IMR-90 (cell line): ENCODE results near the gene ELSPBP1. TPM values are rescaled to one million over a fixed set of nuclear protein-coding genes. Genes with fewer than 3 reads are reported as not detected.

Experiments
- ATAC-seq: fragments of 200-7000 bp; cut with Tn5 transposase; 2 replicates; pipeline ENCODE4 v1.9.1; 2020; ENCODE audit warnings: low read depth, mild to moderate bottlenecking, moderate library complexity
- BruUV-seq: library from RNA; stranded (reverse); fragments of 400-500 nt; replicated peaks from 2 replicates; lab custom pipeline; 2021; lab: Mats Ljungman, UMichigan
- CTCF ChIA-PET: fragments of 300-600 bp; formaldehyde crosslinking; extraction: SDS; loops from one replicate; lab custom pipeline; 2021; ENCODE audit warnings: antibody characterized with exemption; lab: Yijun Ruan, JAX
- POLR2A ChIA-PET: fragments of 300-600 bp; sonication (Branson Sonifier 250); formaldehyde crosslinking; loops from one replicate; lab custom pipeline; 2022; ENCODE audit warnings: antibody characterized with exemption; ENCODE audit not compliant: unreplicated experiment; lab: Charles Lee
- DNase-seq: peaks from one replicate; pipeline ENCODE4 v3.0.0; 2013
- H2AFZ ChIP-seq: replicated peaks from 2 replicates; pipeline ENCODE3; 2013; ENCODE audit warnings: low read length, mild to moderate bottlenecking; ENCODE audit not compliant: poor library complexity
- H2AK5ac ChIP-seq: 2 replicates; pipeline ENCODE4 v1.6.1; 2013; ENCODE audit warnings: low read depth, low read length, inconsistent platforms
- H2AK9ac ChIP-seq: replicated peaks from 2 replicates; pipeline ENCODE3; 2013; ENCODE audit warnings: mild to moderate bottlenecking, low read depth, low read length, moderate library complexity; ENCODE audit not compliant: poor library complexity
- H2BK120ac ChIP-seq: 2 replicates; pipeline ENCODE4 v1.6.1; 2013; ENCODE audit warnings: low read depth, low read length, inconsistent platforms
- H2BK15ac ChIP-seq: 3 replicates; pipeline ENCODE4 v1.6.1; 2013; ENCODE audit warnings: low read depth, low read length, inconsistent platforms
- H2BK20ac ChIP-seq: 2 replicates; pipeline ENCODE4 v1.6.1; 2013; ENCODE audit warnings: low read depth, mild to moderate bottlenecking, inconsistent platforms, low read length, moderate library complexity
- H2BK5ac ChIP-seq: 2 replicates; pipeline ENCODE4 v1.6.1; 2013; ENCODE audit warnings: mild to moderate bottlenecking, low read depth, low read length, inconsistent platforms; ENCODE audit not compliant: poor library complexity, severe bottlenecking
- H3K14ac ChIP-seq: replicated peaks from 2 replicates; pipeline ENCODE4 v1.6.1; 2013; ENCODE audit warnings: low read depth, low read length, inconsistent platforms
- H3K18ac ChIP-seq: 2 replicates; pipeline ENCODE4 v1.6.1; 2013; ENCODE audit warnings: low read depth, low read length, control low read depth
- H3K23ac ChIP-seq: 2 replicates; pipeline ENCODE4 v1.6.1; 2013; ENCODE audit warnings: low read depth, low read length, inconsistent platforms
- H3K27ac ChIP-seq: 2 replicates; pipeline ENCODE4 v1.5.1; 2013; ENCODE audit warnings: mild to moderate bottlenecking, control low read depth, low read length; ENCODE audit not compliant: insufficient read depth
- H3K27me3 ChIP-seq: 2 replicates; pipeline ENCODE4 v1.6.1; 2013; ENCODE audit warnings: low read length; ENCODE audit not compliant: control insufficient read depth, insufficient read depth
- H3K36me3 ChIP-seq: 2 replicates; pipeline ENCODE4 v1.6.1; 2013; ENCODE audit warnings: low read length, mixed read lengths; ENCODE audit not compliant: control insufficient read depth, insufficient read depth
- H3K4ac ChIP-seq: 2 replicates; pipeline ENCODE4 v1.6.1; 2013; ENCODE audit warnings: low read depth, low read length, inconsistent platforms
- H3K4me1 ChIP-seq: 2 replicates; pipeline ENCODE4 v1.6.1; 2013; ENCODE audit warnings: low read length, mixed read lengths; ENCODE audit not compliant: control insufficient read depth, insufficient read depth
- H3K4me2 ChIP-seq: 2 replicates; pipeline ENCODE4 v1.6.1; 2013; ENCODE audit warnings: low read depth, mild to moderate bottlenecking, control low read depth, low read length, moderate library complexity
- H3K4me3 ChIP-seq: 2 replicates; pipeline ENCODE4 v1.5.1; 2013; ENCODE audit warnings: low read depth, mild to moderate bottlenecking, control low read depth, low read length, moderate library complexity; ENCODE audit not compliant: insufficient read depth
- H3K56ac ChIP-seq: 2 replicates; pipeline ENCODE4 v1.6.1; 2013; ENCODE audit warnings: low read length, inconsistent platforms; ENCODE audit not compliant: insufficient read depth; ENCODE audit errors: extremely low read depth
- H3K79me1 ChIP-seq, 2 experiments: 2 replicates each; pipeline ENCODE4 v1.6.1; 2013; ENCODE audit warnings: low read length in 2 of 2, inconsistent platforms in 1 of 2, low read depth in 1 of 2
- H3K9ac ChIP-seq: 2 replicates; pipeline ENCODE4 v1.6.1; 2013; ENCODE audit warnings: low read depth, low read length, control low read depth
- H3K9me1 ChIP-seq: 2 replicates; pipeline ENCODE4 v1.6.1; 2013; ENCODE audit warnings: low read length, inconsistent platforms; ENCODE audit not compliant: insufficient read depth
- H3K9me3 ChIP-seq: 2 replicates; pipeline ENCODE4 v1.6.1; 2013; ENCODE audit warnings: low read length; ENCODE audit not compliant: control insufficient read depth, insufficient read depth
- H4K20me1 ChIP-seq: 2 replicates; pipeline ENCODE4 v1.6.1; 2013; ENCODE audit warnings: low read length, inconsistent platforms; ENCODE audit not compliant: insufficient read depth
- H4K5ac ChIP-seq: 2 replicates; pipeline ENCODE4 v1.6.1; 2013; ENCODE audit warnings: mild to moderate bottlenecking, low read depth, low read length, control low read depth
- H4K8ac ChIP-seq, 2 experiments: 2 replicates each; pipeline ENCODE4 v1.6.1; 2013; ENCODE audit warnings: low read depth in 2 of 2, low read length in 2 of 2, control low read depth in 1 of 2, inconsistent platforms in 1 of 2
- H4K91ac ChIP-seq: 2 replicates; pipeline ENCODE4 v1.6.1; 2013; ENCODE audit warnings: low read depth, low read length, inconsistent platforms; ENCODE audit not compliant: insufficient read depth
- CEBPB ChIP-seq: IDR thresholded peaks from 2 replicates; pipeline ENCODE4 v1.6.1; 2012; ENCODE audit warnings: low read depth, low read length, improper control_type of control experiment
- CHD1 ChIP-seq: IDR thresholded peaks from 2 replicates; pipeline ENCODE4 v1.6.1; 2012; ENCODE audit warnings: low read depth, low read length, improper control_type of control experiment
- MAZ ChIP-seq: IDR thresholded peaks from 2 replicates; pipeline ENCODE4 v1.6.1; 2012; ENCODE audit warnings: low read depth, mild to moderate bottlenecking, low read length, improper control_type of control experiment, moderate library complexity, borderline replicate concordance
- NFE2L2 ChIP-seq: fragments of 150-350 bp; IDR thresholded peaks from 2 replicates; pipeline ENCODE4 v1.6.1; 2016; ENCODE audit warnings: low read depth, mild to moderate bottlenecking, low read length
- POLR2A ChIP-seq: IDR thresholded peaks from 2 replicates; pipeline ENCODE4 v1.6.1; 2012; ENCODE audit warnings: mild to moderate bottlenecking, low read depth, low read length
- RCOR1 ChIP-seq: IDR thresholded peaks from 2 replicates; pipeline ENCODE4 v1.6.1; 2012; ENCODE audit warnings: mild to moderate bottlenecking, low read length, improper control_type of control experiment; ENCODE audit not compliant: insufficient replicate concordance
- RFX5 ChIP-seq: IDR thresholded peaks from 2 replicates; pipeline ENCODE4 v1.8.0; 2012; ENCODE audit warnings: low read depth, mild to moderate bottlenecking, low read length, moderate library complexity
- SMC3 ChIP-seq: fragments of 150-350 bp; IDR thresholded peaks from 2 replicates; pipeline ENCODE4 v1.6.1; 2016; ENCODE audit warnings: low read depth, mild to moderate bottlenecking, antibody characterized with exemption, low read length, moderate library complexity
- WGBS, 2 experiments: methylation state at CpG; one replicate each; pipeline versions ENCODE4 v1.1.5 to v1.1.7; 2013; ENCODE audit warnings: missing lambda C conversion rate in 2 of 2; ENCODE audit not compliant: insufficient read length in 1 of 2; ENCODE audit errors: extremely low coverage in 2 of 2; 5-methylcytosine and 5-hydroxymethylcytosine counted together
- dilution Hi-C: fragments of 300-500 bp; cut with HindIII; formaldehyde crosslinking; loops from one replicate; pipeline ENCODE4 v1.14.3; 2018; ENCODE audit warnings: low sequenced_read_pairs; ENCODE audit not compliant: unreplicated experiment
- in situ Hi-C: fragments of 300-500 bp; cut with MboI; formaldehyde crosslinking; loops from 3 replicates; pipeline ENCODE4 v1.14.3; 2019; ENCODE audit warnings: low sequenced_read_pairs, inconsistent platforms, mixed read lengths
- intact Hi-C: fragments of 100-400 bp; cut with micrococcal nuclease; formaldehyde crosslinking; loops from 2 replicates; pipeline ENCODE4 v1.10.0; 2022
- polyA plus RNA-seq, 3 experiments: library from polyadenylated mRNA; depleted of rRNA; stranded (reverse); fragments of >200 nt; gene quantifications; 2 replicates each; pipeline ENCODE4 v1.2.3, GENCODE V29; 2012; ENCODE audit warnings: low replicate concordance in 1 of 3
- total RNA-seq: library from RNA; depleted of rRNA; stranded (reverse); fragments of >200 nt; gene quantifications from 2 replicates; pipeline ENCODE4 v1.2.3, GENCODE V29; 2012

ELSPBP1 gene
- total and polyA plus RNA-seq, 2 of the 4 experiments (the other 2 are of a cell fraction), result not detected

- Histone ChIP-seq H3K4me2 (no peak overlapping the region), H3K79me1 (no peaks in the 10 kb centered on the region), H3K18ac (no peak overlapping the region), H2AK9ac (no peak overlapping the region), H3K4ac (no peak overlapping the region), H3K4me1 (no peaks in the 10 kb centered on the region), H4K20me1 (no peaks in the 10 kb centered on the region; the same call in 1 of the 2 replicates), H2AK5ac (no peak overlapping the region), H2BK20ac (no peak overlapping the region), H3K27me3 (no peaks in the 10 kb centered on the region; the same call in none of the 2 replicates), H4K5ac (no peak overlapping the region), H3K9me3 (no peaks in the 10 kb centered on the region), H3K27ac (no peak overlapping the region), H3K23ac (no peak overlapping the region), H2BK15ac (no peak overlapping the region), H2AFZ (no peak overlapping the region), H3K9me1 (no peaks in the 10 kb centered on the region), H4K8ac (no peak overlapping the region), H3K4me3 (no peak overlapping the region), H3K14ac (no peak overlapping the region), H4K91ac (no peak overlapping the region), H2BK120ac (no peak overlapping the region), H3K56ac (no peak overlapping the region), H3K9ac (no peak overlapping the region), H2BK5ac (no peak overlapping the region), H3K36me3 (no peaks in the 10 kb centered on the region)
- intact Hi-C loops, result no loop called here
- dilution Hi-C loops, result no loop called here
- ATAC-seq (no peak), DNase-seq (no peak)
- WGBS, 2 experiments, result 93% methylated on average over 2 of the region's 5 CpGs; no CpG with 5 or more reads in 1 of the 2 experiments
- no TSS peak for BruUV-seq
- POLR2A ChIA-PET, result no interaction called here
- in situ Hi-C loops, result no loop called here
- TF ChIP-seq NFE2L2 (no peak), RCOR1 (no peak), CEBPB (no peak), MAZ (no peak), POLR2A (no peak), RFX5 (no peak), CHD1 (no peak), SMC3 (no peak)
- CTCF ChIA-PET, result no interaction called here
These were observed 50.1 kb downstream of the ELSPBP1 start for GRCh38 chr19:48044561-48044960.
